Neural cell (in vitro differentiated cells): ENCODE results near the gene HORMAD2. TPM values are rescaled to one million over a fixed set of nuclear protein-coding genes. Genes with fewer than 3 reads are reported as not detected.
"Not testable (repeated sequence)": the region's sequence is repeated elsewhere in the genome, so short reads cannot be mapped to it uniquely, and the experiment has no call there.

Experiments used
- H2AFZ ChIP-seq: fragments of 200-600, 300-800 bp; sonication (generic), shearing (Covaris generic); 2 replicates; pipeline ENCODE4 v1.6.0; 2014; ENCODE audit warnings: low read depth, mild to moderate bottlenecking, antibody characterized with exemption, low read length, moderate library complexity
- H3F3A ChIP-seq: fragments of 200-600 bp; shearing (Covaris generic); 2 replicates; pipeline ENCODE4 v1.6.1; 2016; ENCODE audit warnings: mild to moderate bottlenecking, moderate library complexity, mixed read lengths, antibody characterized with exemption, low read length; ENCODE audit not compliant: insufficient read depth, poor library complexity, severe bottlenecking
- H3K27ac ChIP-seq: fragments of 200-600, 300-800 bp; sonication (generic), shearing (Covaris generic); 2 replicates; pipeline ENCODE4 v1.5.1; 2014; ENCODE audit warnings: mild to moderate bottlenecking, low read length, moderate library complexity
- H3K27me3 ChIP-seq: fragments of 300-800, 200-600 bp; sonication (generic), shearing (Covaris generic); 2 replicates; pipeline ENCODE4 v1.6.0; 2014; ENCODE audit warnings: mild to moderate bottlenecking, low read depth, low read length, moderate library complexity; ENCODE audit not compliant: insufficient read depth
- H3K36me3 ChIP-seq: fragments of 300-800, 200-600 bp; sonication (generic), shearing (Covaris generic); 2 replicates; pipeline ENCODE4 v1.5.1; 2014; ENCODE audit warnings: mild to moderate bottlenecking, antibody characterized with exemption, low read length, moderate library complexity; ENCODE audit not compliant: insufficient read depth
- H3K4me2 ChIP-seq: fragments of 300-800, 200-600 bp; sonication (generic), shearing (Covaris generic); 2 replicates; pipeline ENCODE4 v1.6.0; 2014; ENCODE audit warnings: mild to moderate bottlenecking, low read length
- H3K4me3 ChIP-seq: fragments of 300-800, 200-600 bp; sonication (generic), shearing (Covaris generic); 2 replicates; pipeline ENCODE4 v1.5.1; 2014; ENCODE audit warnings: mild to moderate bottlenecking, low read length, moderate library complexity
- H3K79me2 ChIP-seq: fragments of 200-600 bp; shearing (Covaris generic); replicated peaks from 2 replicates; pipeline ENCODE4 v1.6.0; 2014; ENCODE audit warnings: mild to moderate bottlenecking, low read length, moderate library complexity; ENCODE audit not compliant: insufficient read depth
- H3K9ac ChIP-seq: fragments of 300-800, 200-600 bp; sonication (generic), shearing (Covaris generic); 2 replicates; pipeline ENCODE4 v1.6.1; 2016; ENCODE audit warnings: mild to moderate bottlenecking, low read length, mixed read lengths
- H3K9me2 ChIP-seq: fragments of 200-600 bp; shearing (Covaris generic); 2 replicates; pipeline ENCODE4 v1.6.1; 2016; ENCODE audit warnings: mild to moderate bottlenecking, low read length, mixed read lengths; ENCODE audit not compliant: insufficient read depth
- H3K9me3 ChIP-seq: fragments of 200-600, 300-800 bp; sonication (generic), shearing (Covaris generic); 2 replicates; pipeline ENCODE4 v1.6.1; 2016; ENCODE audit warnings: mild to moderate bottlenecking, mixed run types, low read length, moderate library complexity, mixed read lengths
- H4K20me1 ChIP-seq: fragments of 200-600 bp; shearing (Covaris generic); 2 replicates; pipeline ENCODE4 v1.6.1; 2016; ENCODE audit warnings: mild to moderate bottlenecking, mixed run types; ENCODE audit not compliant: insufficient read depth
- CTCF ChIP-seq: fragments of 450-650 bp; IDR thresholded peaks from 2 replicates; pipeline ENCODE4 v1.5.1; 2014; ENCODE audit warnings: antibody characterized with exemption, mild to moderate bottlenecking, moderate library complexity; ENCODE audit not compliant: poor library complexity, severe bottlenecking
- EP300 ChIP-seq: fragments of 450-650 bp; conservative IDR thresholded peaks from 2 replicates; pipeline ENCODE4 v1.6.1; 2014; ENCODE audit warnings: antibody characterized with exemption, mild to moderate bottlenecking, moderate library complexity; ENCODE audit not compliant: poor library complexity, severe bottlenecking
- EZH2 ChIP-seq: fragments of 200-600, 300-800 bp; shearing (Covaris generic), sonication (generic); IDR thresholded peaks from 2 replicates; pipeline ENCODE4 v1.6.1; 2014; ENCODE audit warnings: antibody characterized with exemption, low read length, borderline replicate concordance, mild to moderate bottlenecking; ENCODE audit not compliant: insufficient read depth, poor library complexity, severe bottlenecking
- MXI1 ChIP-seq: fragments of 450-650 bp; conservative IDR thresholded peaks from 2 replicates; pipeline ENCODE4 v1.6.1; 2014; ENCODE audit warnings: antibody characterized with exemption, mild to moderate bottlenecking; ENCODE audit not compliant: poor library complexity, severe bottlenecking
- POLR2AphosphoS5 ChIP-seq: IDR thresholded peaks from 2 replicates; pipeline ENCODE4 v1.6.1; 2012
- RAD21 ChIP-seq: fragments of 450-650 bp; conservative IDR thresholded peaks from 2 replicates; pipeline ENCODE4 v1.6.1; 2014; ENCODE audit warnings: antibody characterized with exemption, mild to moderate bottlenecking, moderate library complexity
- SMC3 ChIP-seq: fragments of 450-650 bp; conservative IDR thresholded peaks from 2 replicates; pipeline ENCODE4 v1.6.1; 2014; ENCODE audit warnings: antibody characterized with exemption, mild to moderate bottlenecking, moderate library complexity; ENCODE audit not compliant: poor library complexity
- TAF1 ChIP-seq: IDR thresholded peaks from 2 replicates; pipeline ENCODE4 v1.6.1; 2012; ENCODE audit warnings: low read depth
- polyA plus RNA-seq: library from polyadenylated mRNA; depleted of rRNA; stranded (reverse); fragments of >200 nt; gene quantifications from 2 replicates; pipeline ENCODE4 v1.2.3, GENCODE V29; 2014

Gene HORMAD2
- polyA plus RNA-seq, 1 donor from 2014 or later: 1.2 TPM

GRCh38 chr22:30212996-30213441 is 132.8 kb downstream of the HORMAD2 start:
- H3K4me2 ChIP-seq: no peak overlapping the region
- H3K27me3 ChIP-seq: no peaks in the 10 kb centered on the region
- no peaks in the 10 kb centered on the region for H3F3A ChIP-seq
- no peak overlapping the region for H3K4me3 ChIP-seq
- H2AFZ ChIP-seq: no peak overlapping the region
- no peak overlapping the region for H3K9ac ChIP-seq
- H3K9me2 ChIP-seq: no peaks in the 10 kb centered on the region
- H3K79me2 ChIP-seq: no peaks in the 10 kb centered on the region
- TF ChIP-seq POLR2AphosphoS5: no peak
- H3K36me3 ChIP-seq: no peaks in the 10 kb centered on the region
- no peaks in the 10 kb centered on the region for H4K20me1 ChIP-seq
- no peaks in the 10 kb centered on the region for H3K9me3 ChIP-seq
- no peak overlapping the region for H3K27ac ChIP-seq

- Histone ChIP-seq H3K4me3 (no peak overlapping the region), H3K27me3 (no peaks in the 10 kb centered on the region), H2AFZ (no peak overlapping the region), H3K9ac (no peak overlapping the region), H3K36me3 (no peaks in the 10 kb centered on the region), H3K9me2 (no peaks in the 10 kb centered on the region), H3K27ac (no peak overlapping the region), H3F3A (no peaks in the 10 kb centered on the region), H4K20me1 (no peaks in the 10 kb centered on the region), H3K9me3 (no peaks in the 10 kb centered on the region), H3K79me2 (no peaks in the 10 kb centered on the region), H3K4me2 (no peak overlapping the region)
- no peak for TF ChIP-seq POLR2AphosphoS5
- TF ChIP-seq CTCF: no peak
- no peak for TF ChIP-seq EP300
- TF ChIP-seq SMC3: no peak
- no peak for TF ChIP-seq MXI1
- no peak for TF ChIP-seq EZH2
- TF ChIP-seq RAD21: no peak
- no peak for TF ChIP-seq TAF1
Observed at GRCh38 chr22:30214703-30215407, 134.6 kb downstream of the HORMAD2 start.

- H3K4me3 ChIP-seq, H3K79me2 ChIP-seq, H2AFZ ChIP-seq, H3K36me3 ChIP-seq, H3K27ac ChIP-seq, H3K27me3 ChIP-seq, H4K20me1 ChIP-seq, H3K9me2 ChIP-seq, H3K9ac ChIP-seq, H3K9me3 ChIP-seq, H3K4me2 ChIP-seq, H3F3A ChIP-seq: not testable (repeated sequence)
Observed at GRCh38 chr22:30216272-30216671, 136.0 kb downstream of the HORMAD2 start.
